Left cardiac atrium (tissue), 4 donors: Measurements from ENCODE around the gene TMEM59. TPM values are rescaled to one million over a fixed set of nuclear protein-coding genes. Genes with fewer than 3 reads are reported as not detected.
A peak's percentile ranks its signal among the peaks of the same experiment; 100 is the strongest.
"Not testable (repeated sequence)": the region's sequence is repeated elsewhere in the genome, so short reads cannot be mapped to it uniquely, and the experiment has no call there.

Experiments
- ATAC-seq, 2 donors: fragments of 200-7000 bp; cut with Tn5 transposase; one replicate each; pipeline ENCODE4 v1.9.1; 2020; ENCODE audit warnings: mild to moderate bottlenecking in 2 of 2, moderate library complexity in 2 of 2
- DNase-seq: peaks from one replicate; pipeline ENCODE4 v3.0.0-alpha.2; 2020
- intact Hi-C, 2 donors: fragments of 100-400 bp; cut with DNase I; formaldehyde crosslinking; loops; one replicate each; pipeline versions ENCODE4 v1.14.1 to v1.15.1; 2022 to 2023
- total RNA-seq, 2 donors: library from RNA; stranded (reverse); fragmentation: NEBNext Ultra II Directional; extraction: Animal tissue kit (Norgen Biotek cat#: 25700); gene quantifications; one replicate each; pipeline ENCODE4 v1.2.1, GENCODE V29; 2021
- donor health status: DM: no; HTN: yes; CAD: no.
- donor health status: DM: no; HTN: yes; CAD: no; lungs with severe emphysema.
- donor health status: DM: yes; HTN: yes; CAD: no.
- donor health status: Dilated cardiomyopathy.

The TMEM59 gene
- total RNA-seq, 2 donors from 2014 or later: 324 to 335 TPM

DNA sequence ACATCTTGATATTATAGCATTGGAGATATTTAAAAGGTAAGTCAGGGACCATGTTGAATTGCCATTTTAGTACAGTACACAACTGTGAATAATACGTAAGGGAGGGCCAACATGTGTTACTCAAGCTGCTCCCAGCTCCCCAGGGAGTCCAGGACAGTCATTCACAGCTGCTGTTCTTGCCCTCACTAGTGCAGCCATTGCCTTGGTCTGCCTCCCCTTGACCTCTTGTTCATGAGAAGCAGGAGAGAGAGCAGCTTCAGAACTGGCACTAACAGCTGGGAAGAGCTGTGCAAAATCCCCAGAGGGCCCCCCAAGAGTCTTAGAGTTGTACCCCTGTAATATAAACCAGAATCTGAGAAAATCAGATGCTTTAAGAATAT is 16.8 kb upstream of the TMEM59 start:
- DNase-seq (no peak), ATAC-seq (peak in 1 of 2 donors; percentile 12)
- intact Hi-C loops: loop anchor here in 1 of 2 donors (5.0 to 10.0 kb wide), 2 partner anchors 428 to 735 kb away; partner anchors contain the start of gene TTC22

- intact Hi-C loops: no loop called here
- ATAC-seq: no peak
These were observed 11.3 kb upstream of the TMEM59 start for GRCh38 chr1:54064299-54064698.

GRCh38 chr1:54054438-54054749 is 1.4 kb upstream of the TMEM59 start:
- DNase-seq (no peak), ATAC-seq (no peak)
- intact Hi-C loops: loop anchor here in 1 of 2 donors (10.0 kb wide), 1 partner anchor 350 kb away; the partner anchor contains the start of gene SSBP3

More at GRCh38 chr1:54064299-54064698, 11.3 kb upstream of the TMEM59 start:
- no peak for DNase-seq

GRCh38 chr1:54053745-54054437 is 887 bp upstream of the TMEM59 start:
- DNase-seq (no peak), ATAC-seq (peak in 1 of 2 donors; percentile 8)
- intact Hi-C loops: loop anchor here in 1 of 2 donors (10.0 kb wide), 1 partner anchor 351 kb away; the partner anchor contains the start of gene SSBP3

- intact Hi-C loops: loop anchor here in 1 of 2 donors (10.0 kb wide), 1 partner anchor 352 kb away; the partner anchor contains the start of gene SSBP3
- peak; percentile 29 to 34 for ATAC-seq
- no peak for DNase-seq
These were observed 522 bp downstream of the TMEM59 start for GRCh38 chr1:54052431-54052933.

GRCh38 chr1:54051933-54052430 is 1.0 kb downstream of the TMEM59 start:
- DNase-seq: no peak
- intact Hi-C loops: loop anchor here in 1 of 2 donors (10.0 kb wide), 1 partner anchor 353 kb away; the partner anchor contains the start of gene SSBP3

GRCh38 chr1:54050435-54050834 is 2.6 kb downstream of the TMEM59 start:
- ATAC-seq, DNase-seq: not testable (repeated sequence)
- intact Hi-C loops: loop anchor here in 1 of 2 donors (10.0 kb wide), 1 partner anchor 354 kb away; the partner anchor contains the start of gene SSBP3

More at GRCh38 chr1:54051933-54052430, 1.0 kb downstream of the TMEM59 start:
- ATAC-seq: no peak

DNA sequence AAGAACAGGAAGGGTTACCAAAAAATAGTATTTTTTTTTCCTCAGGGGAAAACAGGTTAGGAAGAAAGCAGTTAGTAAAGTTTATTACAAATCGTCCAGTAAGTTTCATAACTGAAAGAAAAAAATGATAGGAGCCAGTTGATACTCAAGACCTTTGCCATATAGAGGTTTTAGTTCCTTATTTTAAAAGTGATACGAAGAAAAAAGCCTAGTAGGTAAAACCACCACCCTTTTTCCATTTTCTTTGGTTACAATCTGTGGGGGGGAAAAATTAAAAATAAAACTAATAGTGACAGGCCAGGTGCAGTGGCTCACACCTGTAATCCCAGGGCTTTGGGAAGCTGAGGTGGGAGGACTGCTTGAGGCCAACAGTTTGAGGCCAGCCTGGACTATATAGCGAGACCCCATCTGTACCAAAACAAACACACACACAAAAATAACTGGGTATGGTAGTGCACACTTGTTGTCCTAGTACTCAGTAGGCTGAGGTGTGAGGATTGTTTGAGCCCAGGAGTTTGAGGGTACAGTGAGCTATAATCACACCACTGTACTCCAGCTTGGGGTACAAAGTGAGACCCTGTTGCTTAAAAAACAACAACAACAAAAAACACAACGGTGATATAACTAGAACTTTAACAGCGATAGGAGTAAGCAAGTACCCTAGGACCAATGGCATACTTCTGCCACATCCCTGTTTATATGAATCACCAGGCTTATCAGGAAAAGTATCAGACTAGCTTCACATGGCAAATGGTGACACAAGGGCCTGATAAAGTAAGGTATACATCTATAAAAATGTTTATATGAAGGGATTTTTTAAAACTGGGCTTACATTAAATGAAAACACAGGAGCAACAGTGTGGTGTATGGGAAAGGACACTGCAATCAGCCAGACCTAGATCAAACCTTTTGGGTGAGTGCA is 5.4 kb downstream of the TMEM59 start:
- intact Hi-C loops: no loop called here

DNA sequence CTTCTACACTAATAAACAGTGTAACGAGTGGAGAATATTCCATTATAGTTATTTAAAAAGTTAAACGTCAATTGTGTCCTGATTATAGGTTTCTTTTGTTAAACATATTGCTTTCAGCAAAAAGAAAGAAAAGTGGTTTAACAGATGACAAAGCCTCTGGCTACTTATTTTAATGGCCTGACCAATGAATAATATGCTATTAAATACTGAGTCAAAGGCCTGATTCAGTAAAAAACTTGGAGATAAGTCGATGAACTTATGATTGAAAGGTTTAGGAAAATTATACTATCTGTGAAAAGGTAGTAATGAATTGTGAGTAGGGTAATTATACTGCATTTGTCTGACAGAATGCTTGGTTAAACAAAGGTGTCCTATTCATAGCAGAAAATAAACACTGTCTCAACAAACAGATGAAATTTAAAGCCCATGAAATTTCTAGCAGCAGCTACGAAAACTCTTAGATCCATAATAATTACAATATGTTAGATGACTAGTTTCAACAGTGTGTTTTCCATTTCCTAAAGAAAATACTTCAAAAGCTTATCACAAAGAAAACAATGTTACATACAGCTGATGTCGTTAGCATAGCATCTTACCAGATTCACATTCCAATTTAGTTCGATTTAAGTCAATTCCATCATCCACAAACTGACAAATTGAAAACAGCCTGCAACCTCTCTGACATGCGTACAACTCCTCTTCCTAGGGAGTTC is 6.2 kb downstream of the TMEM59 start:
- intact Hi-C loops: no loop called here
- ATAC-seq: no peak
- no peak for DNase-seq

More for the DNA sequence above, 5.4 kb downstream of the TMEM59 start:
- ATAC-seq (no peak), DNase-seq (no peak)

- DNase-seq: no peak
- intact Hi-C loops: no loop called here
- ATAC-seq: no peak
These were observed 7.5 kb downstream of the TMEM59 start for GRCh38 chr1:54045496-54045895.

- ATAC-seq: no peak
- no peak for DNase-seq
- intact Hi-C loops: no loop called here
These were observed 11.2 kb downstream of the TMEM59 start for GRCh38 chr1:54041806-54042205.

GRCh38 chr1:54037476-54037875 is 15.5 kb downstream of the TMEM59 start:
- no peak for ATAC-seq
- intact Hi-C loops: no loop called here
- no peak for DNase-seq

- no peak for DNase-seq
- intact Hi-C loops: no loop called here
- peak in 1 of 2 donors; percentile 44 for ATAC-seq
These were observed 24.4 kb downstream of the TMEM59 start for GRCh38 chr1:54028306-54029251.

- no peak for DNase-seq
- intact Hi-C loops: no loop called here
- peak; percentile 38 to 69 for ATAC-seq
These were observed 25.2 kb downstream of the TMEM59 start for GRCh38 chr1:54027848-54028247.

DNA sequence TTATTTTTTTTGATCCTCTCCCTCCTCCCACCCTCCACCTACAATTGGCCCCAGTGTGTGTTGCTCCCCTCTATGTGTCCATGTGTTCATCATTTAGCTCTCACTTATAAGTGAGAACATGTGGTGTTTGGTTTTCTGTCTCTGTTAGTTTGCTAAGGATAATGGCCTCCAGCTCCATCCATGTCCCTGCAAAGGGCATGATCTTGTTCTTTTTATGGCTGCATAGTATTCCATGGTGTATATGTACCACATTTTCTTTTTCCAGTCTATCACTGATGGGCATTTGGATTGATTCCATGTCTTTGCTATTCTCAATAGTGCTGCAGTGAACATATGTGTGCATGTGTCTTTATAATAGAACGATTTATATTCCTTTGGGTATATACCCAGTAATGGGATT is 28.2 kb downstream of the TMEM59 start:
- ATAC-seq, intact Hi-C loops: not testable (repeated sequence)

DNA sequence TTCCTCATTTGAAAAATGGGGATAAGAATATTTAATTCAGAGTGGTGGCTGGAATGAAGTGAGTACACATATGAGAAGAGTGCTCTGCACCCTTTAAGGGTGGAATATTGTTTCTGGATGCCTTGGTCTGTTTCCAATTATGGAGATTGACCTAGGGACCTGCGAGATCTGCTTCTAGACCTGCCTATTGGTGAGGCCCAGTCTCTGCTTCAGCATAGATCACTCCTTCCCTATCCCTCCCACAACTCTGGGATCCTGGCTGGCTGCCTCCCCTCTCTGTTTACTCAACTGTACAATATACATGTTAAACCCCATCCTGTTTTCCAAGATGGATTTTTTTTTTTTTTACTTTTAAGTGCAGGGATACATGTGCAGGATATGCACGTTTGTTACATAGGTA is 28.6 kb downstream of the TMEM59 start:
- ATAC-seq: no peak
- no peak for DNase-seq
- intact Hi-C loops: no loop called here

More for the DNA sequence above, 28.2 kb downstream of the TMEM59 start:
- not testable (repeated sequence) for DNase-seq

GRCh38 chr1:54019562-54020176 is 33.3 kb downstream of the TMEM59 start:
- intact Hi-C loops, DNase-seq, ATAC-seq: not testable (repeated sequence)
